Measurements from ENCODE around the gene SORCS2.

Gene SORCS2

GRCh38 chr4:7735961-7736360, 543.6 kb downstream of the SORCS2 start:
- H3K4me3 ChIP-seq (ENCODE audit: low read depth, low read length) = no peak overlapping the region
- no peak for TF ChIP-seq CTCF (IDR thresholded peaks at IDR 0.05; ENCODE audit: low read depth, low read length)

GRCh38 chr4:7736436-7737267, 544.3 kb downstream of the SORCS2 start:
- no peak for TF ChIP-seq CTCF (IDR thresholded peaks at IDR 0.05; ENCODE audit: low read depth, low read length)
- no peak overlapping the region for H3K4me3 ChIP-seq (ENCODE audit: low read depth, low read length)

- no peak for TF ChIP-seq CTCF (IDR thresholded peaks at IDR 0.05; ENCODE audit: low read depth, low read length)
- no peak overlapping the region for H3K4me3 ChIP-seq (ENCODE audit: low read depth, low read length)
Observed at GRCh38 chr4:7737268-7737645, 544.9 kb downstream of the SORCS2 start.

- no peak overlapping the region for H3K4me3 ChIP-seq (ENCODE audit: low read depth, low read length)
- no peak for TF ChIP-seq CTCF (IDR thresholded peaks at IDR 0.05; ENCODE audit: low read depth, low read length)
Observed at GRCh38 chr4:7737752-7738457, 545.6 kb downstream of the SORCS2 start.

GRCh38 chr4:7738458-7739076, 546.2 kb downstream of the SORCS2 start:
- TF ChIP-seq CTCF (IDR thresholded peaks at IDR 0.05; ENCODE audit: low read depth, low read length) = no peak
- H3K4me3 ChIP-seq (ENCODE audit: low read depth, low read length) = no peak overlapping the region

- TF ChIP-seq CTCF (IDR thresholded peaks at IDR 0.05; ENCODE audit: low read depth, low read length) = no peak
- no peak overlapping the region for H3K4me3 ChIP-seq (ENCODE audit: low read depth, low read length)
Observed at GRCh38 chr4:7739077-7739917, 547.0 kb downstream of the SORCS2 start.

Measured in WI38 (cell line).